Sigmoid colon (tissue), 4 donors: ENCODE measurements around the gene ZBED1.

Experiments
- CTCF ChIP-seq, 4 experiments: fragments of 450-650 bp in 3 of 4; fragments of 200-600 bp in 1 of 4; IDR thresholded peaks; one replicate each; pipeline ENCODE4 v1.5.1; 2016 to 2019; ENCODE audit warnings: antibody characterized with exemption in 4 of 4, mild to moderate bottlenecking in 3 of 4, moderate library complexity in 2 of 4
- POLR2AphosphoS5 ChIP-seq, 4 donors: sonication (generic); formaldehyde crosslinking; IDR thresholded peaks; one replicate each; pipeline ENCODE4 v1.6.1; 2017; ENCODE audit warnings: antibody characterized with exemption in 4 of 4

GRCh38 chrX:2521927-2522386 lies 21.2 kb upstream of the ZBED1 start:
- TF ChIP-seq CTCF (IDR thresholded peaks at IDR 0.05) (no peak), POLR2AphosphoS5 (IDR thresholded peaks at IDR 0.05) (no peak)
